WTC11 (cell line): ENCODE data around the gene KEAP1. TPM values are rescaled to one million over a fixed set of nuclear protein-coding genes. Genes with fewer than 3 reads are reported as not detected.

Experiments
- ATAC-seq: fragments of 200-7000 bp; cut with Tn5 transposase; 2 replicates; pipeline ENCODE4 v1.10.0; 2021; ENCODE audit warnings: mild to moderate bottlenecking, moderate library complexity
- CTCF ChIA-PET: fragments of 300-600 bp; sonication (Branson Sonifier 250); formaldehyde crosslinking; loops from one replicate; lab custom pipeline; 2021; ENCODE audit warnings: antibody characterized with exemption; lab: Charles Lee
- POLR2A ChIA-PET: fragments of 350-600 bp; sonication (Branson Sonifier 250); formaldehyde crosslinking; loops from one replicate; lab custom pipeline; 2021; ENCODE audit warnings: antibody characterized with exemption; lab: Charles Lee
- DNase-seq: peaks from one replicate; pipeline ENCODE4 v3.0.0; 2021; ENCODE audit warnings: low spot score
- H3K27ac Mint-ChIP-seq: 2 replicates; pipeline ENCODE4 v1.8.0; 2021; ENCODE audit warnings: mixed read lengths
- H3K27me3 Mint-ChIP-seq: 2 replicates; pipeline ENCODE4 v1.8.0; 2021; ENCODE audit warnings: low read depth, mild to moderate bottlenecking, moderate library complexity, mixed read lengths
- H3K36me3 Mint-ChIP-seq: 2 replicates; pipeline ENCODE4 v1.8.0; 2021; ENCODE audit warnings: mixed read lengths
- H3K4me1 Mint-ChIP-seq: 2 replicates; pipeline ENCODE4 v1.8.0; 2022; ENCODE audit warnings: mixed read lengths
- H3K4me3 Mint-ChIP-seq: 2 replicates; pipeline ENCODE4 v1.8.0; 2021; ENCODE audit warnings: mild to moderate bottlenecking, moderate library complexity, mixed read lengths
- H3K9me3 Mint-ChIP-seq: 2 replicates; pipeline ENCODE4 v1.8.0; 2021; ENCODE audit warnings: mixed read lengths
- ARID4B ChIP-seq: sonication (generic); formaldehyde crosslinking; IDR thresholded peaks from 2 replicates; pipeline ENCODE4 v1.8.0; 2023; ENCODE audit warnings: missing genetic modification reagents, mild to moderate bottlenecking, borderline replicate concordance
- ELF4 ChIP-seq: sonication (generic); formaldehyde crosslinking; IDR thresholded peaks from 2 replicates; pipeline ENCODE4 v1.8.1; 2022; ENCODE audit warnings: low read depth, mild to moderate bottlenecking, moderate library complexity, missing genetic modification reagents
- ESRRA ChIP-seq: sonication (generic); formaldehyde crosslinking; IDR thresholded peaks from 2 replicates; pipeline ENCODE4 v1.8.1; 2022; ENCODE audit warnings: mild to moderate bottlenecking, missing genetic modification reagents, borderline replicate concordance
- ETV6 ChIP-seq: sonication (generic); formaldehyde crosslinking; IDR thresholded peaks from 2 replicates; pipeline ENCODE4 v1.8.1; 2022; ENCODE audit warnings: mild to moderate bottlenecking, missing genetic modification reagents
- FOXP1 ChIP-seq: sonication (generic); formaldehyde crosslinking; IDR thresholded peaks from 2 replicates; pipeline ENCODE4 v1.8.0; 2022; ENCODE audit warnings: missing genetic modification reagents, mild to moderate bottlenecking, moderate library complexity, borderline replicate concordance
- JUN ChIP-seq: sonication (generic); formaldehyde crosslinking; IDR thresholded peaks from 2 replicates; pipeline ENCODE4 v1.8.0; 2023; ENCODE audit warnings: mild to moderate bottlenecking, missing genetic modification reagents
- KAT7 ChIP-seq: sonication (generic); formaldehyde crosslinking; IDR thresholded peaks from 2 replicates; pipeline ENCODE4 v1.8.1; 2023; ENCODE audit warnings: missing genetic modification reagents, mild to moderate bottlenecking, borderline replicate concordance
- NFATC4 ChIP-seq: fragments of 250-450 bp; sonication (Bioruptor Pico); IDR thresholded peaks from 2 replicates; pipeline ENCODE4 v1.9.0; 2021; ENCODE audit warnings: mild to moderate bottlenecking
- OVOL2 ChIP-seq: fragments of 250-450 bp; sonication (Bioruptor Pico); IDR thresholded peaks from 2 replicates; pipeline ENCODE4 v1.9.0; 2021; ENCODE audit warnings: mild to moderate bottlenecking, borderline replicate concordance
- PRRX2 ChIP-seq: fragments of 250-450 bp; sonication (Bioruptor Pico); IDR thresholded peaks from 2 replicates; pipeline ENCODE4 v1.8.0; 2021; ENCODE audit warnings: mild to moderate bottlenecking
- TEAD1 ChIP-seq: sonication (generic); formaldehyde crosslinking; IDR thresholded peaks from 2 replicates; pipeline ENCODE4 v1.8.0; 2022; ENCODE audit warnings: mild to moderate bottlenecking, missing genetic modification reagents
- ZNF219 ChIP-seq: sonication (generic); formaldehyde crosslinking; IDR thresholded peaks from 2 replicates; pipeline ENCODE4 v1.8.0; 2023; ENCODE audit warnings: missing genetic modification reagents, mild to moderate bottlenecking, borderline replicate concordance
- ZNF416 ChIP-seq: fragments of 250-450 bp; sonication (Bioruptor Pico); IDR thresholded peaks from 2 replicates; pipeline ENCODE4 v1.9.0; 2021; ENCODE audit warnings: mild to moderate bottlenecking, inconsistent platforms
- ZNF512 ChIP-seq: sonication (generic); formaldehyde crosslinking; IDR thresholded peaks from 2 replicates; pipeline ENCODE4 v1.8.1; 2022; ENCODE audit warnings: missing genetic modification reagents, borderline replicate concordance
- ZNF671 ChIP-seq: fragments of 250-450 bp; sonication (Bioruptor Pico); IDR thresholded peaks from 2 replicates; pipeline ENCODE4 v1.8.0; 2021; ENCODE audit warnings: mild to moderate bottlenecking
- total RNA-seq: library from RNA; stranded (reverse); gene quantifications from 3 replicates; pipeline ENCODE4 v1.2.3, GENCODE V29; 2021
- TF ChIP-seq, protein P1 (sequence below): fragments of 250-450 bp; sonication (Bioruptor Pico); IDR thresholded peaks from 2 replicates; pipeline ENCODE4 v1.9.0; 2021; ENCODE audit warnings: moderate library complexity, mild to moderate bottlenecking, inconsistent platforms, borderline replicate concordance
- TF ChIP-seq, protein P2 (sequence below): fragments of 250-450 bp; sonication (Bioruptor Pico); conservative IDR thresholded peaks from 2 replicates; pipeline ENCODE4 v1.9.0; 2021; ENCODE audit warnings: mild to moderate bottlenecking
- TF ChIP-seq, protein P3 (sequence below): sonication (generic); formaldehyde crosslinking; IDR thresholded peaks from 2 replicates; pipeline ENCODE4 v1.8.0; 2022; ENCODE audit warnings: mild to moderate bottlenecking, missing genetic modification reagents

KEAP1 gene
- total RNA-seq, 1 experiment from 2014 or later, result 68.7 TPM

DNA sequence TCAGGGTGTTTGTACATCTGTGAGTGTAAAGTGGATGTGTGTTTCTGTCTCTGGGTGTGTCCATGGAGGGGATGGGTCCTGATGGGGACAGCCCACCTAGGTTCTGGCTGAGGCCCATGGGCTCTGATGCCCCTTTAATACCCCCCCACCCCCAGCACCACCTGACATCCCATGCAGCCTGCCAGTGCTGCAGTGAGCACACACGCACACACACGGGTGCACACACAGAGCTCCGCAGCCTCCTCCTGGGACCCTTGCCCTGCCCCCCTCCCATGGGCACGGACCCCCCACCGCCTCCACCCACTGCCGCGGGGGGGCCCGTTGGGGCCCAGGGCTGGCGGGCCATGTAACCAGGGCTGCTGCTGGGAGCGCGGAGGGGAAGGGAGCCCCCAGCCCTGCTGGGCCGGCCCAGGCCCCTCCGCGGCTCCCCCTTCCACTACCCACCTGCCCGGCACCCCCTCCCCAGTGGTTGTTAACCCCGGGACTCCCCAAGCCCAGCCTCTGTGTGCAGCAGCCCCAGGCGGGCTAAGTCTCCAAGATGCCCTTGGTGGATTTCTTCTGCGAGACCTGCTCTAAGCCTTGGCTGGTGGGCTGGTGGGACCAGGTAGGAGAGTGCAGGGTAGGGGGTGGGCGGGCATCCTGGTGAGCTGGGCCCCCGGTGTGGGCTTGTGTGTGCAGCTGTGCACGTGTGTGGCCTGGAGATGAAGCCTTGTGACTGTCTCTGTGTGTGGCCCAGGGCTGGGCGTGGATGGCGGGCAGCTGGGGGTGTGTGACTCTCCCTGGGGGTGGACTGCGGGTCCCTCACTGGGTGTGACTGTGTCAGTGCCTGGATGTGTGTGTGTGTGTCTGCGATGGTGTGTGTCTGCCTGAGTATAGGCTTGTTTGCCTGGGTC lies 50.2 kb downstream of the KEAP1 start:
- DNase-seq (no peak), ATAC-seq (no peak)
- peaks cover 6% of the 10 kb centered on the region for H3K4me1 Mint-ChIP-seq
- no peaks in the 10 kb centered on the region for H3K9me3 Mint-ChIP-seq
- H3K27me3 Mint-ChIP-seq, result no peaks in the 10 kb centered on the region; the same call in 1 of the 2 replicates
- no peak overlapping the region for H3K4me3 Mint-ChIP-seq
- CTCF ChIA-PET, result interaction anchor here (1.0 to 2.0 kb wide), 3 partner anchors 31 to 192 kb away, joined by 3 to 15 read pairs (median 4); no protein-coding TSS in a partner anchor
- POLR2A ChIA-PET, result no interaction called here
- peak overlapping the region; percentile 33; the same call in 1 of the 2 replicates for H3K27ac Mint-ChIP-seq
- H3K36me3 Mint-ChIP-seq, result no peaks in the 10 kb centered on the region
- no peak for TF ChIP-seq NFATC4 (CRISPR knock-in tag)
- TF ChIP-seq, protein P1, sequence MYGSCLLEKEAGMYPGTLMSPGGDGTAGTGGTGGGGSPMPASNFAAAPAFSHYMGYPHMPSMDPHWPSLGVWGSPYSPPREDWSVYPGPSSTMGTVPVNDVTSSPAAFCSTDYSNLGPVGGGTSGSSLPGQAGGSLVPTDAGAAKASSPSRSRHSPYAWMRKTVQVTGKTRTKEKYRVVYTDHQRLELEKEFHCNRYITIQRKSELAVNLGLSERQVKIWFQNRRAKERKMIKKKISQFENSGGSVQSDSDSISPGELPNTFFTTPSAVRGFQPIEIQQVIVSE, result no peak
- TF ChIP-seq ARID4B (CRISPR knock-in tag), result no peak
- no peak for TF ChIP-seq ZNF671 (CRISPR knock-in tag)
- TF ChIP-seq ZNF512 (CRISPR knock-in tag), result no peak
- TF ChIP-seq KAT7, result no peak
- TF ChIP-seq, protein P2, sequence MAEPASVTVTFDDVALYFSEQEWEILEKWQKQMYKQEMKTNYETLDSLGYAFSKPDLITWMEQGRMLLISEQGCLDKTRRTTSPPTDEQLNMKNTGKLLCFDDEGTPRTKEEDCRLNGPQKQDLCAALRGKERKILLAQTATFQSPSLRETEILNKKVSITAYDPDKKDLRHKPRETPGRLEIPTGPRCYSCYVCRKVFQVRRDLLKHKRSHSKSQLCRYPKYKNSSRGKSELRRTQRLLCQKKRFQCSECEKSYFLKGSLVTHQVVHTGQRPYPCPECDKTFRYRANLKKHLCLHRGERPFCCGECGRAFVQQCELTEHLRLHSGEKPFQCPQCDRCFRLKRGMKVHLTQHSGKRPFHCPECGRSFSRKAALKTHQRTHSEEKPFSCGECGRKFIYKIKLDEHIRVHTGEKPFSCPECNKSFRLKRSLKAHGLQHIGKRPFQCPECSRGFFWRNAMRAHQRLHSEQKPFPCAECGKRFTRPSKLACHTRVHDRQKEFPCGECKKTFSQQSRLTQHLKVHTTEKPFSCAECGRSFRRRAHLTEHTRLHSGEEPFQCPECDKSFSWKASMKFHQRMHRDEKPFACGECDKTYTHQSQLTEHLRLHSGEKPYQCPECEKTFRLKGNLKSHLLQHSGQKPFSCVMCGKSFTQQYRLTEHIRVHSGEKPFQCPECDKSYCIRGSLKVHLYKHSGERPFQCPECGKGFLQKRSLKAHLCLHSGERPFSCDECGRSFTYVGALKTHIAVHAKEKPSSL (CRISPR knock-in tag), result no peak
- no peak for TF ChIP-seq PRRX2 (CRISPR knock-in tag)
- no peak for TF ChIP-seq FOXP1 (CRISPR knock-in tag)
- no peak for TF ChIP-seq ESRRA (CRISPR knock-in tag)
- TF ChIP-seq ZNF219, result no peak
- no peak for TF ChIP-seq ELF4 (CRISPR knock-in tag)
- no peak for TF ChIP-seq OVOL2
- no peak for TF ChIP-seq ZNF416 (CRISPR knock-in tag)
- TF ChIP-seq, protein P3, sequence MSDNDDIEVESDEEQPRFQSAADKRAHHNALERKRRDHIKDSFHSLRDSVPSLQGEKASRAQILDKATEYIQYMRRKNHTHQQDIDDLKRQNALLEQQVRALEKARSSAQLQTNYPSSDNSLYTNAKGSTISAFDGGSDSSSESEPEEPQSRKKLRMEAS, result no peak
- no peak for TF ChIP-seq JUN
- no peak for TF ChIP-seq TEAD1 (CRISPR knock-in tag)
- TF ChIP-seq ETV6 (CRISPR knock-in tag), result no peak
